NT2/D1 (cell line): ENCODE measurements around the gene CLRN3.

ENCODE experiments used
- SUZ12 ChIP-seq: IDR thresholded peaks from 2 replicates; pipeline ENCODE4 v1.6.1; 2011; ENCODE audit not compliant: insufficient read length, insufficient read depth; ENCODE audit errors: extremely low read depth
- YY1 ChIP-seq: IDR thresholded peaks from 2 replicates; pipeline ENCODE4 v1.6.1; 2011; ENCODE audit not compliant: insufficient read length, insufficient read depth
- ZNF274 ChIP-seq: IDR thresholded peaks from 2 replicates; pipeline ENCODE4 v1.6.1; 2011; ENCODE audit warnings: mild to moderate bottlenecking, low read depth, low read length

DNA sequence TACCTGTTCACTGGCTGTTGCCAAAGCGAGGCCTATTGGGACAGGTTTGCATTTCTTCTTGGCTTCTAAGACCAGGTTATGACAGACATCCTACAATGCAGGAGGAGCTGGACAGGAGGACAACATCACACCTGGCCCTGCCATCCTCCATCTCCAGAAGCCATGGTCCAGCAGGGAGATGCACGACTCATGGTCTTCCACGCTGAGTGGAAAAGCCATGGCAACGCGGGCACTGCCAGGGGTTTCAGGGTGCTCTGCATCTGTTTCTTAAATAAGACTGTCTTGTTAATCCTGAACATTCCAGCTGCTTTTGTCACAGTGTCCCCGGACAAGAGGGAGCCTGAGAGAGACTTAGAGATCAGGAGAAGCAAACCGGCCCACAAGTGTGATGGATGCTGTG, 40.3 kb downstream of the CLRN3 start:
- no peak for TF ChIP-seq YY1
- TF ChIP-seq ZNF274 = no peak
- no peak for TF ChIP-seq SUZ12
